Stimulated activated CD4-positive, alpha-beta T cell treated with anti-CD3 and anti-CD28 coated beads, TNF-alpha, amount 100 ng/mL, for 1 hour (primary cell): Measurements from ENCODE around the gene PPT2.

Experiments used
- DNase-seq, 3 donors: peaks; one replicate each; pipeline ENCODE4 v3.0.0-alpha.2; 2020; ENCODE audit warnings: low read depth in 3 of 3, low spot score in 1 of 3

The PPT2 gene

DNA sequence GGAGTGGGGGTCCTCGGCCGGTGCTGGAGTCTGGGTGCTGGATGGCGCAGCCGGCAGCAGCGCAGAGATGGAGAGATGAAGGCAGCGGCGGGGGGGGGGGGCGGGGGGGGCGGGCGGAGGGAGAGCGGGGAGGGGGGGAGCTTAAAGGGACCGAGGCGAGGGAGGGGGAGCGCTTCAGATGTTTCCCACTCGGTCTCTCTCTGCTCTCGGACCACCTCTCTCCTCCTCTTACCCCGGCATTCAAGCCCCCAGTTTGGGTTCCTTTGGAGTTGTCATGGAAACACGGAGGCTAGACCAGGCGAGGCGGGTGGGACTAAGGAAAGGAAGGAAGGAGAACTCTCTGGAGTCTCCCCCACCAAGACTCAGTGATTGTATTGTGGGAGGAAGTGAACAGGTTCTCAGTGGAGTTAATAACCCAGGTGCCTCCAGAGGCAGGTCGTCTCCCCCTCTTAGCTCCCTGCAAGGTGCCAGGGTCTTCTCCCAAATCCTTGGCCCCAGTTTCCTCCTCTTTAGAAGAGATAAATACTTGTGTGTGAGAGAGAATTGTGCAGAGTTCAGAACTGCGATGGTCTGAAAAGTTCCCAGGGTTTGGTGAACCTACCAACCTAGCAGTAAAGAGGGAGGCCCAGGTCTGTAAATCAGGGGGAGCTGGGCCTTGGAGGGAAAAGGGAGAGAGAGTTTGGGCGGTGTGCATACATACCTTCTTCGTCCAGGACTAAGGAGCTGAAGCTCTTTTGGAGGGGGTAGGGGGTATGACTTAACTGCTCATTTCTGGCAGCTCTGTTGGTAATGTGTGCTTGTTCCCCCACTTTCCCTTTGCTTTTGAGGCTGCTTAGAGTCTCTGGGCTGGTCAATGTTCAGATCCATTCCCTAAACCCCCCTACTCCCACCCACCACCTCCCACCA is 1.8 kb upstream of the PPT2 start, which contains the start of gene PRRT1:
Gene PRRT1, minus strand, starts transcription at position 77 of the 906 bp plus-strand sequence. CDS start 112 bp downstream, outside the sequence.
- no peak for DNase-seq

DNA sequence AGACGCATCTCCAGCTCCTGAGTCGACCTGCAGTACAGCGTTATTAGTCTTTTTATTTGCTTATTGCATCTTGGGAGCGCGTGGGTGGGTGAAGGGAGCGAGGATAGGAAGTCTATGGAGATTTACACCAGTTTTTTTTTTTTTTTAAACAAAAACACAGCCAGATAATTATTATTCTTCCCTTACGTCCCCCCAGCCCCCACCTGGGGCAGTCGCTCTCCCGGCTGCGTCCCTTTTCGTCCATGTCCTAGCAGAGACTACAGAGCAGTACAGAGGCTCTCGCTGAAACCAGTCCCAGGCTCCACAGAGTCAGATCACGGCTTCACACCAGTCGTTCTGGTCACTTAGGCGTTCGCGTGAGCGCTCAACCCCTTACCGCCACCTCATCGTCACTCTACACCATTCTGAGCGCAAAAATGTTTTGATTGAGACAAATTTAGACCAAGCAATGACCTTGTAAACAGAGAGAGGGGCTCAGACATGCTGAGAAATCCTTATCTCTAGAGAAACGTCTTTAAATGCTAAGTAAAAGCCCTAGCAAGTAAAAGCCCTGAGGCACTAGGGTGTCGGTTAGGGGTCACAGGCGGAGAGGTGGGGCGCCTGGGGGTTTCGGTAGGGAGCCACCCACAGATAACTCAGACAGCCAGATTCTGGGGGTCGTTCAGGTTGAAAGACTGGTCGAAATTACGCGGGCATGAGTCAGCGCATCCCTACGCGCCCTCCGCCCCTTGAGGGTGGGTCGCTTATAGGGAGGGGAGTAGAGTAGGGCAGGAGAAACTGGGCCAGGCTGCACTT is 975 bp upstream of the PPT2 start:
- DNase-seq, result no peak

DNA sequence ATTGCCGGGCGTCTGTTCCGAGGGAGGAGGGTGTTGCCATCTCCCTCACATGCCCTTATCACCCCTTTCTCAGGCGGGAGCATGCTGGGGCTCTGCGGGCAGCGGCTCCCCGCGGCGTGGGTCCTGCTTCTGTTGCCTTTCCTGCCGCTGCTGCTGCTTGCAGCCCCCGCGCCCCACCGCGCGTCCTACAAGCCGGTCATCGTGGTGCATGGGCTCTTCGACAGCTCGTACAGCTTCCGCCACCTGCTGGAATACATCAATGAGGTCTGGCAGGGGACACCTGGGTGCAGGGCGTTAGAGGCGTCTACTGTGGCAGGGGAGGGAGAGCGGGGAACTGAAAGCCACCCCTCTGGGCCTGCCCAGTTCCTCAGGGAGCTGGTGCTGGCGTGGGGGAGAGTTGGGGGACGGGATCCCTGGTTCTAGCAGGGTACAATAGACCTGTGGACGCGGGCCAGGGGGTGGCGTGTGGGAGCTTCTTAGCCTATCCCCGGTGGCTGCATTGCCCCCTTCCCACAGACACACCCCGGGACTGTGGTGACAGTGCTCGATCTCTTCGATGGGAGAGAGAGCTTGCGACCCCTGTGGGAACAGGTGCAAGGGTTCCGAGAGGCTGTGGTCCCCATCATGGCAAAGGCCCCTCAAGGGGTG is 697 bp downstream of the PPT2 start:
- peak in 2 of 3 donors; percentile 19 to 35 for DNase-seq

DNA sequence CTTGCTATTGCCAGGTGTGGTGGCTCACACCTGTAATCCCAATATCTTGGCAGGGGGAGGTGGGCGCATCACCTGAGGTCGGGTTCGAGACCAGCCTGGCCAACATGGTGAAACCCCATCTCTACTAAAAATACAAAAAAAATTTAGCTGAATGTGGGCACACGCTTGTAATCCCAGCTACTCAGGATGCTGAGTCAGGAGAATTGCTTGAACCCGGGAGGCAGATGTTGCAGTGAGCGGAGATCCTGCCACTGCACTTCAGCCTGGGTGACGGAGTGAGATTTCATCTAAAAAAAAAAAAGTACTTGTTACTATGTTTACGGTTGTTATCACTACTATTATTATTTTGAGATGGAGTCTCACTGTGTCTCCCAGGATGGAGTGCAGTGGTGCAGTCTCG is 3.0 kb downstream of the PPT2 start:
- no peak for DNase-seq

DNA sequence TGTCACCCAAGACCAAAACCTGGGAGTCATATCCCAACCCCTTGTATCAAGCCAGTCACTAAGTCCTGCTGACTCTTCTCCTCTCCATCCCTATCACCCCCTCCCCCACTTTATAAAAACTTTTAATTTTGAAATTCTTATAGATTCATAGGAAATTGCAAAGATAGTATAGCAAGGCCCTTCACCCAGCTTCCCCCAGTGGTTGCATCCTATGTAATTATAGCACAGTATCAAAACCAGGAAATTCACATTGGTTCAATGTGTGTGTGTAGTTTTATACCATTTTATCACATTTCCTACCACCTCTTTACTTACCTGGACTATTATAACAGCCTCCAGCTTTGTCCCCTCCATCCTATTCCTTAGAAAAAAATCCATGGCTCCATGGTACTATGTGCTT is 4.1 kb downstream of the PPT2 start:
- no peak for DNase-seq

DNA sequence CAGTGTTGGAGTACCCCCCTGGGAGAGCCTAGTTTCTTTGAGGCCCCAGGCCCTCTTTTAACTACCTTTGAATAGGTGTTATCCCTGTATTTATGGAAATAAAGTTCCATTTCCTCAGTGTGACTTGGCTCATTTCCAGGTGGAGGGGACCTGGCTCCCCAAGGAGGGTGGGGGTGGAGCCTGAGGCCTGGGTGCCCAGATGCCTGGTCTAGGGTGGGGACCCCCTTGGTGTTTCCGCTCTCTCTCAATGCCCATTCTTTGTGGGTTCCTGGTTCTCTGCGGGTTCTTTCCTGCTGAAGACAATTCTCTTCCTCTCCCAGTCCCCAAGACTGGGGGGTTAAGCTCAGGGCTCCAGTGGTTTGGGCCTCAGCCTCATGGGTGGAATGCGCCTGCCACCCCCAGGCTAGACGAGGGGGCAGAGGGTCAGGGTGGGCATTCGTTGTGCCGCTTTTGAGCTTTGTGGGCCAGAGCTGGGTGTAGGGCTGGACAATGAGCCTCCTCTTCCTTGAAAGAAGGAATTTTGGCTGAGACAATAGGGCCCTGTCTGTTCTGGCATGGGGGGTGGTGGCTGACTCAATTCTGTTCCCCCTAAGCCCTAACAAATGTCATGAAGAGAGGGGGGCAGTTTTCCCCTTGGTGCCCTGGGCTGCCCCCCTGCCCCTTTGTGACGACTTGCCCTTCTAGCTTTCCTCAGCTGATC is 9.8 kb downstream of the PPT2 start:
- no peak for DNase-seq

DNA sequence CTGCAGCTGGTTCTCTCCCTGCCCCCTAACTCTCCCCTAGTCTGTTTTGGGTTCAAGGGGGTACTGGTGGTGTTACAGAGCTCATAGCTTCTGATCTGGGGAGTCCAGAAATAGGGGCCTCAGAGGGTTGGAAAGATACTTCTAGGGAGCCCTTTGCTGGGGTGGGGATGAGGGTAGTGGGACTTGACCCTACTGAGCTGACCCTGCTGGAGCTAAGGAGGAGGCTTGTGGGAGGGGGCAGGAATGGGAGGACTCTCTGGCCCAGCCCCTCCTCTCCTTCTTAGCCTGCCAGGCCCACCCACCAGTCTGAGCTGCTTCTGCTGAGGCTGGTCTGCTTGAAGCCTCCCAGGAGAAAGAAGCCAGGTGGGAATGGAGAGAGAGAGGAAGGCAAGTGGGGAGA is 10.4 kb downstream of the PPT2 start, which contains the start of gene EGFL8:
Gene EGFL8, plus strand, starts transcription at position 301 of the 400 bp plus-strand sequence. CDS start 1,571 bp downstream, outside the sequence.
- DNase-seq, result no peak

DNA sequence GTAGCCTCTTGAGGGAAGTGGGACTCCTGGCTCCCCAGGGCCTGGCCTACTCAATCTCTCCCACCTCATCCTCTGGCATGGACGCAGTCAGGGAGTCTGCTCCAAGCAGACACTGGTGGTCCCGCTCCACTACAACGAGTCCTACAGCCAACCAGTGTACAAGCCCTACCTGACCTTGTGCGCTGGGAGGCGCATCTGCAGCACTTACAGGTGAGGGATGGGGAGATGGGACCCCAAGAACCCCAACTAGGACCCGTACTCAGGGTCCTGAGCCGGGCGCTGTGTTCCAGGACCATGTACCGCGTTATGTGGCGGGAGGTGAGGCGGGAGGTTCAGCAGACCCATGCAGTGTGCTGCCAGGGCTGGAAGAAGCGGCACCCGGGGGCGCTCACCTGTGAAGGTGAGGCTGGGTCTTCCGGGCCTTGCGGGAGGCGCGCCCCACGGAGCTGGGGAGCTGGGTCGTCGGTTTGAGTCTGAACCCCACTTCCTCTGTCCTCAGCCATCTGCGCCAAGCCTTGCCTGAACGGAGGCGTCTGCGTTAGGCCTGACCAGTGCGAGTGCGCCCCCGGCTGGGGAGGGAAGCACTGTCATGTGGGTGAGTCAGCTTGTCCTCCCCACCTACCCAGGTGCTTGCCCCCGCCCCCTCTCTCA is 12.6 kb downstream of the PPT2 start:
- DNase-seq, result no peak

DNA sequence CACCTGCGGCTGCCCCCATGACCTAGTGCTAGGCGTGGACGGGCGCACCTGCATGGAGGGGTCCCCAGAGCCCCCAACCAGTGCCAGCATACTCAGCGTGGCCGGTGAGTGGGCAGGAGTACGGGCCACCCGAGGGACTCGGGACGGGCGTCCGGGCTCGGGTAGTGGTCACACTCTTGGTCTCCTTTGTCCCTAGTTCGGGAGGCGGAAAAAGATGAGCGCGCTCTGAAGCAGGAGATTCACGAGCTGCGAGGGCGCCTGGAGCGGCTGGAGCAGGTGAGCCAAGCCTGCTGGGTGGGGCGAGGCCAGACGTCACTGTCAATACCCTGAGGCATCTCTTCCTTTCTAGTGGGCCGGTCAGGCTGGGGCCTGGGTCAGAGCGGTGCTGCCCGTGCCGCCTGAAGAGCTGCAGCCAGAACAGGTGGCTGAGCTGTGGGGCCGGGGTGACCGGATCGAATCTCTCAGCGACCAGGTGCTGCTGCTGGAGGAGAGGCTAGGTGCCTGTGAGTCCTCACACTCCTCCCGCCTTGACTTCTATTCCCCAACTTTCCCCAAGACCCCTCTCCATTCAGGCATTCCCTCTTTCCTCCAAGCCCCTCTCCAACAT is 13.3 kb downstream of the PPT2 start:
- DNase-seq, result no peak

DNA sequence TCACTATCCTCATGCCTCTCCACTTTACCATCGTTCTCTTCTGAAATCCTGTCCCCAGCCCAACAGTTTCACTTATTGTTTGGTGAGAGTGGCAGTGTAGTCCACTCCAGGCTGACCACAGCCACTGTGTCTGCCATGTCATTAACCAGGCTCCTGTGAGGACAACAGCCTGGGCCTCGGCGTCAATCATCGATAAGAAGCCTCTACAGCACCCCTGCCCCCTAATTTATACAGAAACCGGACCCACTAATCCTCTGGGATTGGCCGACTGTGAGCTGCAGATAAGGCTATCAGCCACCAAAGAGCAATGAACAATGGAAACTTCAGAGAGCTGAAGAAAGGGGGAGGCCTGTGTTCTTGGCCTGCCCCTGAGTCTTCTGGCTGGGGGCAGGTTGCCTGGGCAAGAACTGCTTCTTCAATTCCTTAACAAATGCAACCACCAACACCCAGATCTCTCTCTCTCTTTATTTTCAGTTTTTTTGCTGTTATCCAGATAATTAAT is 13.9 kb downstream of the PPT2 start:
- DNase-seq, result no peak

DNA sequence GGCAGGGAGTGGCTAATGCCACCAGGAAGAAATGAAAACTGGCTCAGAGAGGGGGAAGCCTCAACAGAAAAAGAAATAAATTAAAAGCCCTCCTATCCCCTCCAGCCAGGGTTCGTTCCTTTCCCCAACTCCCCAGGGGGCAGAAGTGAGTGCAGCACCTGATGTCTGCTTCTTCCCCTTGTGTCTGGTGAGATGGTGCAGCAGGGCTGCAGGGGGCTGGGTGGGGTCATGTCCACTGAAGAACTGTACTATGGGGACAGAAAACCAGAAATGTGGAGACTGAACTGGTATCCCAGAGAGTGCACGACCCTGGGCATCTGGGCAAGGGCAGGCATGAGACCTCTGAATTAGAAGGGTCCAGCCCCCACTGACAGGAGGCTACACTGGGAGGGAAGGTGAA is 14.4 kb downstream of the PPT2 start:
- DNase-seq, result no peak

DNA sequence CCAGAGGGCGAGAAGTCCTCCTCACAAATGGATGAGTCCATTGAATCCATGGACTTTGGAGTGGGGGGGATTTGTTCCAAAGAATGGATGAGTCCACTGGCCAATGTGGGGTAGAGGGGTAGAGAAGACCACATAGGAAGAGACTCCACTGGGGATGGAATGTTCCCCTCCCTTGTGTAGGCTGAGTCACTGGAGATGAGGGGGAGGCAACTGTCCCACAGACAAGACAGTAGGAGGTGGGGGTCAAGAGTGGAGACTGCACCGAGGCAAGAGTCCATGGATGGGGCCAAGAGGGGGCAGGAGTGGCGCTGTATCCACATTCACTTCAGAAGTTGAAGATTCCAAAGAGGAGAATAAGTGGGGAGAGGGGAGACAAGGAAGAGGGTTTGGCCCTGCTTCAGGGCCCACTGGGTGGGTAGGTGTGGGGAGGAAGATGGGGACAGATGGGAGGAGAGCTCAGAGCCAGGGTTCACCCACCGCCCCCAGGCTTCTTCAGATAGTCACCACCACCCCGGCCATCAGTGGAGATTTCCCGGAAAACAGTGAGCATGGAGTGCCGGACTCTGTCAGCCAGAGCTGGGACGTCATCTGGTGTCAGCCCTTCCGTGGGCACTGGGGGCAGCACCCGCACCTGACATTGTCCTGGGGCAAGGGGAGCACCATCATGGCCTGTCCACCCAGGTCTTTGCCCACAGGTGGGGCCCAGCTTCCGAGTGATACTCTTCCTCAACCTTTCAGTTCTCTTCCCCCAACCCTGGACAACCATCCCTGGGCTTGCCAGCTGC is 15.1 kb downstream of the PPT2 start:
- no peak for DNase-seq

DNA sequence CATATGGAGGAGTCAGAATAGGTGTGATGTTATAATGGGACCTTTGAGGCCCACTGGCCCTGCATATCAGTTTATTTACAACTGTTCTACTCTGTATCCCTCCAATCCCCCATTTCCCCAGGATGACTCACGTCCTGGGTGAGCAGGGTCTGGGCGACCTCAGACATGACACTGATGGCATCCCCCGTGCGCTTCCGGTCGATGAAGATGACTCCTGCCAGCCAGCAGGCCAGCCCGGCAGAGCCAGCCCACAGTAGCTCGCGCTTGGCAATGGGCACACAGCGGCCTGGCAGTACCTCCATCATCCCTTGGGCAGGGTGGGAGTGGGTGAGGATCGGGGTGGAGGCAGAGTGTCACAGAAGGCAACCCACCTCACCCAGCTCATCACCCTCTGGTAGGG is 16.4 kb downstream of the PPT2 start:
- DNase-seq, result no peak

DNA sequence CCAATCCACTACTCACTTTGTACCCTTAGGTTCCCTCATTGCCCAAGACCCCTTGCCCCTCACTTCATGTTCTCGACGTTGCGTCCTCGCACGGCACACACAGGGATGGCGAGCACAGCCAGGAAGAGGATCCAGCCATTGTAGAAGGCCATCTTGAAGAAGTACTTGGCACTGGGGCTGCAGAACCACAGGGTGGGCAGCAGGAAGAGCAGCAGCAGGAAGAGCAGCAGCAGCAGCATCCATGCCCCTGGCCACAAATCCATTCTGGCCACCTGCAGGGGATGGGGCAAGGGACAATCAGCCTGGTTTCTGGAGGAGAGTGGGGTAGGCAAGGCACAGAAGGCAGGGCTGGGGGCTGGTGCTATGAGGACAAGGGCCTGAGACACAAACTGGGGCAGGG is 17.3 kb downstream of the PPT2 start:
- no peak for DNase-seq

DNA sequence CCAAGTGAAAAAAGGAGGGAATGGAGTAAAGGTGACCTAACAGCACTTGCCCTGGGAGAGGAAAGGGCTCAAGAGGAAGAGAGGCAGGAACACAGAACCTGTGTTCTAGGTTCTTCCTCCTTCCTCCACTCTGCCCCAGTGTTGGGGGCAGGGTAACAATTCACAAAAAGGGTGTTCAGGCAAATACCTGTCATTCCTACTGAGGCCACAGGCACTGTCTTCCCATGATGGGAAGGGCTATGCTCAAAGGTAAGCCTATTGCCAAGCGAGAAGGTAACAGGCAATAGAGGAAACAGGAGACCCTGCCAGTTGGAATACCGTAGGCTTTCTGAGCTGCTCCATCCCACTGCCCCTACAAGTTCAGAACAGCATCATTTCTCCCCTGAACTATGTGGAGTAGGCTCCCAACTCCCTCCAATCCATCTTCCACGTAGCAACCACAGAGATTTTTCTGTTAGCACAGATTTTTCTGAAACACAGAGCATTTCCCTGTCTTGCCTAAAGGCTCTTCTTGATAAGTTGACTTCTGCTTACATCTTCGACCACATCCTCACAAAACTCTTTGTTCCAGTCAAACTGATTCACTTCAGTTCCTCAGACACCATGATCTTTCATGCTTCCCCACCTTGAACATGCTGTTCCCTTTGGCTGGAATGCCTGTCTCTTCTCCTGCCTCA is 19.2 kb downstream of the PPT2 start:
- no peak for DNase-seq

DNA sequence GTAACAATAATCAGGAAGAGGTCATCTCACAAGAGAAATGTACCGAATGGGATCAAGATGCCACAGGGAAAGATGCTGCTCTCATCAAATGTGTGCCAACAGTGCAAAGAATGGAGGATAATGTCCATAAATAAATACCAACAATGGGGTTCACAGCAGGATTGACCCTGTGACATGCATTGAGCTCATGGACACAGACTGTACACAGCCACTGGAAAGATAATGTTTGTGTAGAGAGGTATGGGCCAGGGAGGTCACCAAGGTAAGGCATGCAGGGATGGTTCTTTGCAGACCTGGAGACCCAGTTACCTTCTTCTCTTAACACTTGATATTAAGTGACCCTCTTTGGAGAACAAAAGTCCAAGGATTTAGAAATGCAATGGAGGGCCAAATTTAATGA is 20.5 kb downstream of the PPT2 start:
- DNase-seq, result no peak

DNA sequence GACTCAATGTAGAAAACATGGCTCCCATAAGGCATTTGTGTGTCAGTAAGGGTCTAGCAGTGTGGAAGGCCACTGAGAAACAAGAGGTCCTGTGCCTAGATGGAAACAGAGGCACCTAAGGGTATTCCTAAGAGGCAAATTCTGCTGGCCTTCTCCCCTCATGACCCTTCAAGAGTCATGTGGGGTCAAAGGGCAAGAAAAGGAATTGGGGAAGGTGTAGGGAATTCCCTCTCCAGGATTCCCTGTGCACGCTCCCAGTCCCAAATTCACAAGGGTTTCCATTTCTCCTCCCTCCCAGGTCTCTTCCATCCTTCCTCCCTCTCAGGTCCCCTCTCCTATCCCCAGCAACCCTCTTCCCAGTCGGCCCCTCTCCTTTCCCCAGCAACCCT is 21.4 kb downstream of the PPT2 start:
- DNase-seq, result no peak

DNA sequence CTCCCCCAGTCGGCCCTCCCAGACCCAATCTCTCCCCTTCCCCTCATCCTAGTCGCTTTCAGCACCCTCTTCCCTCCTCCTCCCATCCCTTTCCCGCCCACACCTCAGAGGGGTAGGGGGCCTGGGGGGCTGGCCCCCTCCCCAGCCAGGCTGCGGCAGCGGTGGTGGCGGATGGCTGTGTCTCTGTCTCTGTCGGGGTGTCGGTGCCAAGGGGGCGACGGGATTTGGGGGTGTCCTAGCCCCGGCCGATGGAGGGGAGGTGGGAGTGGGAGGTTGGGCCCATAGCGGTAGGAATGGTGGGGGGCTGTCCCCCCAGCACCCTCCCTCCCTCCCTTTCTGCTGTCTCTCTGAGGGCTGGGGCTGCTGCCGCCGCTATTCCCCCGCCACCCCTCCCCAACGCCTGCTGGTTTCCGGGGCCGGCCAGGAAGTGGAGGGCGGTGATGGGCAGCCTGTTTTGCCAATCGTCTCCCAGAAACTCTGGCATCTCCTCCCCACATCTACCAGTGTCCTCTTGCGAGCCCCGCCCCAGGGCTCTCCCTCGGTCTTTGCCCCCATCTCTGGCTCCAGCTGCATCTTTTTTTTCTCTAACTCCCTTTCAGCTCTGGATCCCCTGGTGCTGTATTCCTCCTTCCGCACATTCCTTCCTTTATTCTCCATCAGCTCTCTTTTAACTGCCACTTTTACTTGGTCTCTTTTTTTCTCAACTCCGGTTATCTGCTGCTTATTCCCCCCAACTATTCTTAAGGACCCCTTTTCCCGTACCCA is 22.0 kb downstream of the PPT2 start, which contains the start of gene AGPAT1:
Gene AGPAT1, minus strand, starts transcription at position 374 of the 765 bp plus-strand sequence. CDS start 4,588 bp downstream, outside the sequence.
- peak; percentile 91 to 97 (median 93) for DNase-seq
